Uterus (tissue), 2 donors: ENCODE data around the gene SIRT3.

Experiments used
- CTCF ChIP-seq, 4 experiments: fragments of 200-600 bp in 2 of 4; fragments of 450-650 bp in 2 of 4; sonication (generic) in 2 of 4; IDR thresholded peaks; one replicate each; pipeline ENCODE4 v1.5.1; 2016 to 2019; ENCODE audit warnings: antibody characterized with exemption in 4 of 4, mild to moderate bottlenecking in 2 of 4, moderate library complexity in 1 of 4
- POLR2A ChIP-seq, 2 donors: fragments of 450-650 bp; IDR thresholded peaks; one replicate each; pipeline ENCODE4 v1.6.1; 2016; ENCODE audit warnings: antibody characterized with exemption in 2 of 2, mild to moderate bottlenecking in 1 of 2, moderate library complexity in 1 of 2

- no peak for TF ChIP-seq CTCF (IDR thresholded peaks at IDR 0.05)
- TF ChIP-seq POLR2A (IDR thresholded peaks at IDR 0.05), result no peak
These were observed 3.2 kb downstream of the SIRT3 start for GRCh38 chr11:232783-233565.
